K562 (cell line): ENCODE data around the gene RAB3GAP1. TPM values are rescaled to one million over a fixed set of nuclear protein-coding genes. Genes with fewer than 3 reads are reported as not detected.

Experiments used
- CEBPG ChIP-seq, 3 experiments: fragments of 200-800 bp in 1 of 3; sonication (Bioruptor generic) in 1 of 3; sonication (generic) in 1 of 3; formaldehyde crosslinking in 1 of 3; IDR thresholded peaks in 2 of 3; conservative IDR thresholded peaks in 1 of 3; 2 replicates each; pipeline versions ENCODE4 v1.6.1 to v1.8.0; 2016 to 2022; ENCODE audit warnings: missing compliant biosample characterization in 2 of 3, missing genetic modification characterization in 2 of 3, mild to moderate bottlenecking in 1 of 3, missing genetic modification reagents in 1 of 3
- NONO ChIP-seq, 2 experiments: fragments of 200-400 bp in 1 of 2; fragments of 450-650 bp in 1 of 2; formaldehyde crosslinking in 1 of 2; IDR thresholded peaks; 2 replicates each; pipeline ENCODE4 v1.6.1; 2017; ENCODE audit warnings: low read depth in 2 of 2, mild to moderate bottlenecking in 2 of 2, moderate library complexity in 2 of 2, low read length in 1 of 2
- PPARD ChIP-seq: fragments of 250-450 bp; sonication (Bioruptor Pico); IDR thresholded peaks from 2 replicates; pipeline ENCODE4 v1.8.0; 2022; ENCODE audit warnings: inconsistent platforms, mild to moderate bottlenecking, moderate library complexity
- U2AF1 ChIP-seq: fragments of 200-400 bp; formaldehyde crosslinking; optimal IDR thresholded peaks from 2 replicates; pipeline ENCODE3; 2017; ENCODE audit warnings: mild to moderate bottlenecking, low read depth, low read length, moderate library complexity
- polyA plus RNA-seq, 8 experiments: library from polyadenylated mRNA; depleted of rRNA in 4 of 8; stranded (reverse) in 5 of 8; unstranded in 3 of 8; fragments of >200 nt; fragmentation: Nextera tagmentation in 2 of 8; fragmentation: Illumina TruSeq in 1 of 8; extraction: Ambion mirVana in 2 of 8; extraction: Trizol in 1 of 8; gene quantifications; 2 replicates each; pipeline versions ENCODE4 v1.2.1 to v1.2.3, GENCODE V29; 2011 to 2014; ENCODE audit warnings: inconsistent platforms in 1 of 8, missing spikeins in 1 of 8
- total RNA-seq, 7 experiments: library from RNA; depleted of rRNA in 6 of 7; stranded (reverse); fragments of >200 nt in 6 of 7; fragmentation: Illumina TruSeq in 2 of 7; extraction: Trizol in 2 of 7; gene quantifications; 2 replicates each; pipeline versions ENCODE4 v1.2.1 to v1.2.3, GENCODE V29; 2011 to 2021; ENCODE audit warnings: low replicate concordance in 1 of 7
- TF ChIP-seq, protein P1 (sequence below): sonication (generic); formaldehyde crosslinking; IDR thresholded peaks from 2 replicates; pipeline ENCODE4 v1.8.0; 2022; ENCODE audit warnings: mild to moderate bottlenecking, missing genetic modification reagents
- TF ChIP-seq, protein P2 (sequence below): fragments of 250-450 bp; sonication (Bioruptor Pico); IDR thresholded peaks from 2 replicates; pipeline ENCODE4 v1.8.0; 2022; ENCODE audit warnings: moderate library complexity, mild to moderate bottlenecking, inconsistent platforms

Gene RAB3GAP1
- total and polyA plus RNA-seq, 9 of the 15 experiments (the other 6 are each of a cell fraction or from before 2014, with no cell fraction given): 15.5 to 48.6 (median 33.0) TPM

DNA sequence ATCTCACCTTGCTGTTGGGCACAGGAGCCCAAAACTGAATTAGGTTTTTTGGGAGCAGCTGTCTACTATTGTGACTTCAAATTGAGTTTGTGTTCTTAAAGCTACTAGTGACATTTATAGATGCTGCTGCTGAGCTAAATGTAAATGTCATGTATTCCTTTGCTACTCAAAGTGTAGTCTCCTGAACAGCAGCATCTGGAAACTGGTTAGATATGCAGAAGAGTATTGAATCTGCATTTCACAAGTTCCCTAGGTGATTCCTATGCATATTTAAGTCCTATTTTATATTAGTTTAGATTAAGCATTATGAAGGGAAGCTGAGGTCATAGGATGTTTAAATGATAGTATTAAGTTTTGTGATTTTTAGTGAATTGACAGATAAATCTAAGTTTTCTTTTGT lies 67.5 kb downstream of the RAB3GAP1 start (continued):
- TF ChIP-seq, protein P1, sequence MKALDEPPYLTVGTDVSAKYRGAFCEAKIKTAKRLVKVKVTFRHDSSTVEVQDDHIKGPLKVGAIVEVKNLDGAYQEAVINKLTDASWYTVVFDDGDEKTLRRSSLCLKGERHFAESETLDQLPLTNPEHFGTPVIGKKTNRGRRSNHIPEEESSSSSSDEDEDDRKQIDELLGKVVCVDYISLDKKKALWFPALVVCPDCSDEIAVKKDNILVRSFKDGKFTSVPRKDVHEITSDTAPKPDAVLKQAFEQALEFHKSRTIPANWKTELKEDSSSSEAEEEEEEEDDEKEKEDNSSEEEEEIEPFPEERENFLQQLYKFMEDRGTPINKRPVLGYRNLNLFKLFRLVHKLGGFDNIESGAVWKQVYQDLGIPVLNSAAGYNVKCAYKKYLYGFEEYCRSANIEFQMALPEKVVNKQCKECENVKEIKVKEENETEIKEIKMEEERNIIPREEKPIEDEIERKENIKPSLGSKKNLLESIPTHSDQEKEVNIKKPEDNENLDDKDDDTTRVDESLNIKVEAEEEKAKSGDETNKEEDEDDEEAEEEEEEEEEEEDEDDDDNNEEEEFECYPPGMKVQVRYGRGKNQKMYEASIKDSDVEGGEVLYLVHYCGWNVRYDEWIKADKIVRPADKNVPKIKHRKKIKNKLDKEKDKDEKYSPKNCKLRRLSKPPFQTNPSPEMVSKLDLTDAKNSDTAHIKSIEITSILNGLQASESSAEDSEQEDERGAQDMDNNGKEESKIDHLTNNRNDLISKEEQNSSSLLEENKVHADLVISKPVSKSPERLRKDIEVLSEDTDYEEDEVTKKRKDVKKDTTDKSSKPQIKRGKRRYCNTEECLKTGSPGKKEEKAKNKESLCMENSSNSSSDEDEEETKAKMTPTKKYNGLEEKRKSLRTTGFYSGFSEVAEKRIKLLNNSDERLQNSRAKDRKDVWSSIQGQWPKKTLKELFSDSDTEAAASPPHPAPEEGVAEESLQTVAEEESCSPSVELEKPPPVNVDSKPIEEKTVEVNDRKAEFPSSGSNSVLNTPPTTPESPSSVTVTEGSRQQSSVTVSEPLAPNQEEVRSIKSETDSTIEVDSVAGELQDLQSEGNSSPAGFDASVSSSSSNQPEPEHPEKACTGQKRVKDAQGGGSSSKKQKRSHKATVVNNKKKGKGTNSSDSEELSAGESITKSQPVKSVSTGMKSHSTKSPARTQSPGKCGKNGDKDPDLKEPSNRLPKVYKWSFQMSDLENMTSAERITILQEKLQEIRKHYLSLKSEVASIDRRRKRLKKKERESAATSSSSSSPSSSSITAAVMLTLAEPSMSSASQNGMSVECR (CRISPR knock-in tag): no peak
- TF ChIP-seq U2AF1 (no peak), NONO (IDR thresholded peaks at IDR 0.05; ENCODE audit: low read depth in 2 of 2, low read length in 1 of 2) (no peak), CEBPG (CRISPR knock-in tag; IDR thresholded peaks at IDR 0.05) (no peak), CEBPG (tag; conservative IDR thresholded peaks at IDR 0.05 in 1 of 2, IDR thresholded peaks at IDR 0.05 in 1 of 2) (no peak), PPARD (CRISPR knock-in tag) (no peak)
- TF ChIP-seq, protein P2, sequence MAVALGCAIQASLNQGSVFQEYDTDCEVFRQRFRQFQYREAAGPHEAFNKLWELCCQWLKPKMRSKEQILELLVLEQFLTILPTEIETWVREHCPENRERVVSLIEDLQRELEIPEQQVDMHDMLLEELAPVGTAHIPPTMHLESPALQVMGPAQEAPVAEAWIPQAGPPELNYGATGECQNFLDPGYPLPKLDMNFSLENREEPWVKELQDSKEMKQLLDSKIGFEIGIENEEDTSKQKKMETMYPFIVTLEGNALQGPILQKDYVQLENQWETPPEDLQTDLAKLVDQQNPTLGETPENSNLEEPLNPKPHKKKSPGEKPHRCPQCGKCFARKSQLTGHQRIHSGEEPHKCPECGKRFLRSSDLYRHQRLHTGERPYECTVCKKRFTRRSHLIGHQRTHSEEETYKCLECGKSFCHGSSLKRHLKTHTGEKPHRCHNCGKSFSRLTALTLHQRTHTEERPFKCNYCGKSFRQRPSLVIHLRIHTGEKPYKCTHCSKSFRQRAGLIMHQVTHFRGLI (CRISPR knock-in tag): no peak
